Tibial nerve (tissue), 4 donors: ENCODE measurements around the gene LRRC47. TPM values are rescaled to one million over a fixed set of nuclear protein-coding genes. Genes with fewer than 3 reads are reported as not detected.

Experiments used
- DNase-seq, 2 donors: peaks; one replicate each; pipeline ENCODE4 v3.0.0-alpha.2; 2019; ENCODE audit warnings: low spot score in 2 of 2
- H3K27ac ChIP-seq, 4 donors: fragments of 200-600 bp; sonication (generic) in 3 of 4; one replicate each; pipeline ENCODE4 v1.5.1; 2017 to 2019; ENCODE audit warnings: mild to moderate bottlenecking in 1 of 4
- H3K27me3 ChIP-seq, 2 donors: fragments of 200-600 bp; sonication (generic) in 1 of 2; one replicate each; pipeline versions ENCODE4 v1.5.1 to v1.6.0; 2017 to 2019
- H3K36me3 ChIP-seq, 3 donors: fragments of 200-600 bp; sonication (generic); one replicate each; pipeline ENCODE4 v1.5.1; 2018 to 2019
- H3K4me1 ChIP-seq, 4 donors: fragments of 200-600 bp; sonication (generic) in 3 of 4; one replicate each; pipeline ENCODE4 v1.5.1; 2017 to 2019
- H3K4me3 ChIP-seq, 4 donors: fragments of 200-600 bp; sonication (generic) in 3 of 4; one replicate each; pipeline ENCODE4 v1.5.1; 2017 to 2019; ENCODE audit warnings: mild to moderate bottlenecking in 1 of 4, moderate library complexity in 1 of 4
- H3K9me3 ChIP-seq, 4 donors: fragments of 200-600 bp; sonication (generic) in 3 of 4; one replicate each; pipeline ENCODE4 v1.5.1; 2017 to 2019
- EP300 ChIP-seq, 2 donors: sonication (generic); formaldehyde crosslinking; IDR thresholded peaks; one replicate each; pipeline ENCODE4 v1.6.1; 2017; ENCODE audit warnings: antibody characterized with exemption in 2 of 2, mild to moderate bottlenecking in 1 of 2
- POLR2A ChIP-seq, 2 donors: fragments of 450-650 bp; IDR thresholded peaks; one replicate each; pipeline ENCODE4 v1.6.1; 2017; ENCODE audit warnings: antibody characterized with exemption in 2 of 2, mild to moderate bottlenecking in 2 of 2, moderate library complexity in 2 of 2
- WGBS, 2 donors: methylation state at CpG; one replicate each; pipeline ENCODE4 v1.1.5; 2018; 5-methylcytosine and 5-hydroxymethylcytosine counted together
- total RNA-seq, 4 donors: library from RNA; depleted of rRNA; stranded (reverse); fragments of >200 nt; gene quantifications; one replicate each; pipeline ENCODE4 v1.1.0, GENCODE V29; 2016
- TF ChIP-seq, protein P1 (sequence below), 5 experiments: fragments of 200-600 bp in 3 of 5; fragments of 450-650 bp in 2 of 5; sonication (generic) in 3 of 5; IDR thresholded peaks; one replicate each; pipeline ENCODE4 v1.5.1; 2016 to 2019; ENCODE audit warnings: antibody characterized with exemption in 5 of 5, mild to moderate bottlenecking in 3 of 5, moderate library complexity in 2 of 5

The LRRC47 gene
- total RNA-seq, 4 donors from 2014 or later = 40.8 to 46.3 (median 42.6) TPM

DNA sequence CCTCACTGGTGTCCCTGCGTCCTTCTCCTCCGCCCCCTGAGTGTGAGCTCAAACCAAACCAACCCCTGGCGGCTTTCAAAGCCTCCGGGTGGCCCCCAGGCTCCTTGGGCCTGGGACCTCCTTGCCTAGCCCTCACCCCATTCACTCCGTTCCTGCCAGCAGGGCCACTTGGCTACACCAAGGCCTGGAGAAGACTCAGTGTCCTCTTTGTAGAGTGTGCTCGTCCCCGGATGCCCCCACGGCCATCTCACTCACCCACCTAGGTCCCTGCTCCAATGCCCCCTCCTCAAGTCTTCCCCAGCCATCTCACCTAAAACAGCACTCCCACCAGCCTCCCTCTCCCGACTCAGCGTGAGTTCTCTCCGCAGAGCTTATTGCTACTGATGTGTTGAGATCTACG is 51.2 kb downstream of the LRRC47 start:
- Histone ChIP-seq H3K36me3 (peaks cover 0 to 52% (median 2%) of the 10 kb centered on the region in 3 donors), H3K9me3 (no peaks in the 10 kb centered on the region), H3K27ac (no peak overlapping the region), H3K4me3 (no peak overlapping the region), H3K27me3 (no peaks in the 10 kb centered on the region), H3K4me1 (peaks cover 0 to 35% (median 15%) of the 10 kb centered on the region in 4 donors)
- WGBS, 2 donors = 88 to 89% methylated on average over 12 of the region's 12 CpGs
- no peak for DNase-seq
- no peak for TF ChIP-seq EP300 (IDR thresholded peaks at IDR 0.05)
- TF ChIP-seq POLR2A (IDR thresholded peaks at IDR 0.05) = no peak
- TF ChIP-seq, protein P1, sequence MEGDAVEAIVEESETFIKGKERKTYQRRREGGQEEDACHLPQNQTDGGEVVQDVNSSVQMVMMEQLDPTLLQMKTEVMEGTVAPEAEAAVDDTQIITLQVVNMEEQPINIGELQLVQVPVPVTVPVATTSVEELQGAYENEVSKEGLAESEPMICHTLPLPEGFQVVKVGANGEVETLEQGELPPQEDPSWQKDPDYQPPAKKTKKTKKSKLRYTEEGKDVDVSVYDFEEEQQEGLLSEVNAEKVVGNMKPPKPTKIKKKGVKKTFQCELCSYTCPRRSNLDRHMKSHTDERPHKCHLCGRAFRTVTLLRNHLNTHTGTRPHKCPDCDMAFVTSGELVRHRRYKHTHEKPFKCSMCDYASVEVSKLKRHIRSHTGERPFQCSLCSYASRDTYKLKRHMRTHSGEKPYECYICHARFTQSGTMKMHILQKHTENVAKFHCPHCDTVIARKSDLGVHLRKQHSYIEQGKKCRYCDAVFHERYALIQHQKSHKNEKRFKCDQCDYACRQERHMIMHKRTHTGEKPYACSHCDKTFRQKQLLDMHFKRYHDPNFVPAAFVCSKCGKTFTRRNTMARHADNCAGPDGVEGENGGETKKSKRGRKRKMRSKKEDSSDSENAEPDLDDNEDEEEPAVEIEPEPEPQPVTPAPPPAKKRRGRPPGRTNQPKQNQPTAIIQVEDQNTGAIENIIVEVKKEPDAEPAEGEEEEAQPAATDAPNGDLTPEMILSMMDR (IDR thresholded peaks at IDR 0.05) = no peak

DNA sequence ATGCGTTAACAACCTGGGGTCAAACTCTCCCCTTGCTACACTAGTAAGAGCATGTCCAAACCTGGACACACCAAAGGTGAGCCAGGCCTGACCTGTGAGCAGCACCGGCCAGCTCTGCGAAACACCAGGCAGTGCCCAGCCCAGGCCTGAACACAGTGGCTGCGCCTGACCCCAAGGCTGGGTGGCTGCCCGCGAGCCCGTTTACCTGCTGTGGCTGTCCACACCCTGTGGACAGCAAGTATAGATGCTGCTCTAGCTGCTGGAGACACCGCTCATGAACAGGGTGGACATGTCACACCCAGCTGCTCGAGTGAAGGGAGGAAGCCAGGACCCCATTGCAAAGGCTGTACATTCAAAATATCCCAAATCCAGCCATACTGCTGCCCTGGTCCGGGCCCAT is 51.7 kb downstream of the LRRC47 start:
- H3K27ac ChIP-seq = no peak overlapping the region
- no peak for DNase-seq
- H3K4me1 ChIP-seq = peaks cover 0 to 35% (median 15%) of the 10 kb centered on the region in 4 donors
- WGBS, 2 donors = 87 to 98% methylated on average over 8 of the region's 10 CpGs
- H3K9me3 ChIP-seq = no peaks in the 10 kb centered on the region
- no peaks in the 10 kb centered on the region for H3K27me3 ChIP-seq
- H3K4me3 ChIP-seq = no peak overlapping the region
- peaks cover 0 to 56% (median 2%) of the 10 kb centered on the region in 3 donors for H3K36me3 ChIP-seq
- TF ChIP-seq POLR2A (IDR thresholded peaks at IDR 0.05) (no peak), EP300 (IDR thresholded peaks at IDR 0.05) (no peak)
- TF ChIP-seq, protein P1 (IDR thresholded peaks at IDR 0.05) = no peak

DNA sequence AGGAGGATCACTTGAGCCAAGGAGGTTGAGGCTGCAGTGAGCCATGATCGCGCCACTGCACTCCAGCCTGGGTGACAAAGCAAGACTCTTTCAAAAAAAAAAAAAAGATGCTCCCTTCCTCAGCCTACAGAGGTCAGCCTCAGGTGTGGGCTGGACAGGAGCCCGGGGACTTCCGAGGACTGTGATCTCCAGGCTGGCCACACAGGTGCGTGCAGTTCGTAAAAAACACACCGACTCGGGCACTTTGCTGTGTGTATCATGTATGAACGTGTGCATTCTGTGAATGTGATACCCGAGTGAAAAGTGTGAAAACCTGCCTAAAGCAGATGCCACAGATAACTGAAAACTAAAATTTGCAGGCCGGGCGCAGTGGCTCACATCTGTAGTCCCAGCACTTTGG is 52.5 kb downstream of the LRRC47 start:
- no peak for DNase-seq
- Histone ChIP-seq H3K27me3 (no peaks in the 10 kb centered on the region), H3K36me3 (peaks cover 0 to 63% (median 2%) of the 10 kb centered on the region in 3 donors), H3K27ac (no peak overlapping the region), H3K4me1 (peaks cover 0 to 35% (median 15%) of the 10 kb centered on the region in 4 donors), H3K4me3 (no peak overlapping the region), H3K9me3 (no peaks in the 10 kb centered on the region)
- TF ChIP-seq POLR2A (IDR thresholded peaks at IDR 0.05) (no peak), EP300 (IDR thresholded peaks at IDR 0.05) (no peak)
- TF ChIP-seq, protein P1 (IDR thresholded peaks at IDR 0.05) = no peak
- 93 to 94% methylated on average over 12 of the region's 12 CpGs for WGBS, 2 donors

DNA sequence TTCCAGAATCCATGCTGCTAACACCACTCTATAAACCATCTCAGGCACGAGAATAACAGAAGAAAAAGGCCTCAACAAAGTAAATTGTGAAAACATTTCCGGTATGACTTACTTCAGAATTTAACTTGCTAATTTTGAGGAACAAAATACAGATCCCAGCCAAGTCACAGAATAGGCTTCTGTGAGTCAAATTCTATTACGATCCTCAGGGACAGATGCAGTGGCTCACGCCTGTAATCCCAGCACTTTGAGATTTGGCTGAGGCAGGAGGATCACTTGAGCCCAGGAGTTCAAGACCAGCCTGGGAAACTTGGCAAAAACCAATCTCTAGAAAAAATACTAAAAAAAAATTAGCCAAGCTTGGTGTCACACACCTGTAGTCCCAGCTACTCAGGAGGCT is 52.9 kb downstream of the LRRC47 start:
- Histone ChIP-seq H3K4me1 (peaks cover 0 to 35% (median 15%) of the 10 kb centered on the region in 4 donors), H3K27ac (no peak overlapping the region), H3K27me3 (no peaks in the 10 kb centered on the region), H3K36me3 (peaks cover 0 to 67% (median 2%) of the 10 kb centered on the region in 3 donors), H3K4me3 (no peak overlapping the region), H3K9me3 (no peaks in the 10 kb centered on the region)
- no peak for DNase-seq
- WGBS, 2 donors = 59 to 67% methylated on average over 4 of the region's 4 CpGs
- TF ChIP-seq EP300 (IDR thresholded peaks at IDR 0.05) (no peak), POLR2A (IDR thresholded peaks at IDR 0.05) (no peak)
- TF ChIP-seq, protein P1 (IDR thresholded peaks at IDR 0.05) = no peak

DNA sequence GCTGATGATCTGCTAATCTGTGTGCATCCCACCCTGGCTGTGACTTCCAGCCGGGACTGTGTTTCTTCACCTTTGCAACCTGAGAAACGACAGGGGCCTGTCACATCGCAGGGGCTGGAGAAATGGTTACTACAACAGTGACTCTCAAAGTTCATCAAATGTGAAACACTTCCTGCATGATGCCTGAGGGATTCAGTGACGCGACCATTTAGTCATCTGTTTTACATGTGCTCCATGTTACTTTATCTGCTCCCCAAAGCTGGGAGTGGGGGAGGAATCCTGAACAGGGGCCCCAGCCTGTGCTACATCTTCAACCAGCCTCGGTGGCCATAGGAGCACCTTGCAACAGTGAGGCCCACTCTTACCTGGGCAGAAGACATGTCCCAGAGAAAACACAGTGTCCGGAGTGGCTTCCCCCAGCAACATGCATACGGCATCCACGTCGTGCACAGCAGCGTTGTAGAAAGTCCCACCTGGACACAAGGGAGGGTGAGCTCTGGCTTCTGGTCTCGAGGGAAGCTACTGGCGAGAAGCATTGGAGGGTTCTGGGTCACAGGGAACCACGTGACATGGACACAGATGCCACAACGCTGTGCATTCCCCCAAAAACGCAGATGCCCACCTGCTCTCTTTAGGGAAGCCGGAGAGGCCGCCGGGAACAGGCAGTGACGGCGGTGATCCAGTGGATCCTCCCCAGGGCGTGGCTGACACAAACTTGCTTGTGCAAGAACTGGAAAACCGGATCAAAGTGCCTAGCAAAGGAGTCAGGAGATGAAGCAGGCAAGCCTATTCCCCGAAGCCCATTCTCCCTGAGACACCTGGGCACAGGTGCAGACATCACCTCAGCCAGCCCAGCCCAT is 53.6 kb downstream of the LRRC47 start:
- no peak overlapping the region for H3K4me3 ChIP-seq
- 92% methylated on average over 24 of the region's 24 CpGs for WGBS, 2 donors
- no peak overlapping the region for H3K27ac ChIP-seq
- H3K9me3 ChIP-seq = no peaks in the 10 kb centered on the region
- DNase-seq = no peak
- TF ChIP-seq POLR2A (IDR thresholded peaks at IDR 0.05) (no peak), EP300 (IDR thresholded peaks at IDR 0.05) (no peak)
- TF ChIP-seq, protein P1 (IDR thresholded peaks at IDR 0.05) = no peak
- peaks cover 0 to 75% (median 2%) of the 10 kb centered on the region in 3 donors for H3K36me3 ChIP-seq
- no peaks in the 10 kb centered on the region for H3K27me3 ChIP-seq
- peaks cover 0 to 31% (median 9%) of the 10 kb centered on the region in 4 donors for H3K4me1 ChIP-seq
